Kidney (tissue), 14 donors: ENCODE results near the gene C11orf91. TPM values are rescaled to one million over a fixed set of nuclear protein-coding genes. Genes with fewer than 3 reads are reported as not detected.
"Not testable (repeated sequence)": the region's sequence is repeated elsewhere in the genome, so short reads cannot be mapped to it uniquely, and the experiment has no call there.

Experiments
- DNase-seq, 5 donors: peaks; one replicate each; pipeline ENCODE4 v3.0.0-alpha.2; 2013 to 2020
- FAIRE-seq: peaks from 2 replicates; lab custom pipeline; 2012; peaks lifted over from hg19 to GRCh38; lab: Jason Lieb, UNC
- H3K27ac ChIP-seq, 2 donors: one replicate each; pipeline ENCODE4 v1.7.0; 2013; ENCODE audit warnings: low read depth in 2 of 2, low read length in 2 of 2, inconsistent platforms in 1 of 2
- H3K27me3 ChIP-seq: one replicate; pipeline ENCODE4 v1.7.1; 2013; ENCODE audit warnings: low read length, inconsistent platforms; ENCODE audit not compliant: control insufficient read depth, insufficient read depth
- H3K36me3 ChIP-seq, 3 donors: one replicate each; pipeline versions ENCODE4 v1.7.0 to v1.7.1; 2013; ENCODE audit warnings: low read length in 3 of 3, control low read depth in 1 of 3, inconsistent platforms in 1 of 3; ENCODE audit not compliant: insufficient read depth in 3 of 3, control insufficient read depth in 2 of 3
- H3K4me1 ChIP-seq, 3 donors: one replicate each; pipeline versions ENCODE4 v1.7.0 to v1.7.1; 2013; ENCODE audit warnings: low read length in 3 of 3, inconsistent platforms in 1 of 3, low read depth in 1 of 3; ENCODE audit not compliant: control insufficient read depth in 2 of 3, insufficient read depth in 2 of 3
- H3K4me3 ChIP-seq, 3 donors: one replicate each; pipeline versions ENCODE4 v1.7.0 to v1.8.1; 2013; ENCODE audit warnings: low read length in 3 of 3, control low read depth in 1 of 3, inconsistent platforms in 1 of 3
- H3K9ac ChIP-seq, 3 donors: one replicate each; pipeline versions ENCODE4 v1.7.0 to v1.7.1; 2013; ENCODE audit warnings: low read length in 3 of 3, control low read depth in 1 of 3, inconsistent platforms in 1 of 3
- H3K9me3 ChIP-seq, 3 donors: one replicate each; pipeline versions ENCODE4 v1.7.0 to v1.7.1; 2013; ENCODE audit warnings: low read length in 3 of 3, control low read depth in 1 of 3, inconsistent platforms in 1 of 3; ENCODE audit not compliant: control insufficient read depth in 2 of 3, insufficient read depth in 1 of 3
- intact Hi-C: fragments of 100-400 bp; cut with DNase I; formaldehyde crosslinking; loops from one replicate; pipeline ENCODE4 v1.11.1; 2022
- polyA plus RNA-seq: library from polyadenylated mRNA; stranded (reverse); fragments of 350-450 nt; fragmentation: Illumina TruSeq; extraction: RNeasy Lipid Tissue Mini Kit (QIAGEN cat#74804); gene quantifications from one replicate; pipeline ENCODE4 v1.2.3, GENCODE V29; 2014; ENCODE audit warnings: low read depth, low replicate concordance; ENCODE audit not compliant: insufficient read depth
- total RNA-seq: library from RNA; stranded (reverse); fragmentation: NEBNext Ultra II Directional; extraction: Animal tissue kit (Norgen Biotek cat#: 25700); gene quantifications from one replicate; pipeline ENCODE4 v1.2.1, GENCODE V29; 2021
- TF ChIP-seq, protein P1 (sequence below): IDR thresholded peaks from 3 replicates; pipeline ENCODE4 v1.5.1; 2012; ENCODE audit warnings: mild to moderate bottlenecking, moderate library complexity, borderline replicate concordance; ENCODE audit not compliant: insufficient read depth; ENCODE audit errors: extremely low read depth
- donor health status: control.
- donor health status: control.
- donor health status: control.
- donor health status: control.
- donor health status: control.
- donor health status: DM: yes; HTN: yes; CAD: no.
- donor health status: Normal renal cell carcinoma (clear cell type).

The C11orf91 gene
- total and polyA plus RNA-seq, 2 donors from 2014 or later = not detected

DNA sequence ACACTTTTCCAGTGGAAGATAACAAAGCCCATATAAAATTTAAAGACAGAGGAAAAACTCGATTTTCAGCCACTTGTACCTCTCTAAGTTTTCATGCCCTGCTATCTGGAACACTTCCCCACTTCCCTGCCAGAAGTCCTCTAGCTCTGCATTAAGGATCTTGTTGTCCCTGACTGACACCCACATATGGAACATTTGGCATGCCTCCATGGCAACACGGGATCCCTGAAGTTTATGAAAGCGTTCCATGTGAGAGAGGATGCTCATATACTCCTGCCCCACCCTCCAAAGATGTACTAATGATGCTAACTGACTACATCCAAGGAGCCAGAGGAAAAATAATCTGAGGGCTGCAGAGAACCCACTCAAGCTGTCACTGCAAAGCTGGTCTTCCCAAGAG, 8.8 kb upstream of the C11orf91 start:
- no peak for FAIRE-seq
- TF ChIP-seq, protein P1, sequence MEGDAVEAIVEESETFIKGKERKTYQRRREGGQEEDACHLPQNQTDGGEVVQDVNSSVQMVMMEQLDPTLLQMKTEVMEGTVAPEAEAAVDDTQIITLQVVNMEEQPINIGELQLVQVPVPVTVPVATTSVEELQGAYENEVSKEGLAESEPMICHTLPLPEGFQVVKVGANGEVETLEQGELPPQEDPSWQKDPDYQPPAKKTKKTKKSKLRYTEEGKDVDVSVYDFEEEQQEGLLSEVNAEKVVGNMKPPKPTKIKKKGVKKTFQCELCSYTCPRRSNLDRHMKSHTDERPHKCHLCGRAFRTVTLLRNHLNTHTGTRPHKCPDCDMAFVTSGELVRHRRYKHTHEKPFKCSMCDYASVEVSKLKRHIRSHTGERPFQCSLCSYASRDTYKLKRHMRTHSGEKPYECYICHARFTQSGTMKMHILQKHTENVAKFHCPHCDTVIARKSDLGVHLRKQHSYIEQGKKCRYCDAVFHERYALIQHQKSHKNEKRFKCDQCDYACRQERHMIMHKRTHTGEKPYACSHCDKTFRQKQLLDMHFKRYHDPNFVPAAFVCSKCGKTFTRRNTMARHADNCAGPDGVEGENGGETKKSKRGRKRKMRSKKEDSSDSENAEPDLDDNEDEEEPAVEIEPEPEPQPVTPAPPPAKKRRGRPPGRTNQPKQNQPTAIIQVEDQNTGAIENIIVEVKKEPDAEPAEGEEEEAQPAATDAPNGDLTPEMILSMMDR = no peak
- H3K36me3 ChIP-seq = peaks cover 4 to 30% (median 23%) of the 10 kb centered on the region in 3 donors
- H3K9me3 ChIP-seq = no peaks in the 10 kb centered on the region
- H3K27me3 ChIP-seq = no peaks in the 10 kb centered on the region
- no peak overlapping the region for H3K4me3 ChIP-seq
- no peak for DNase-seq
- peaks cover 0 to 50% (median 12%) of the 10 kb centered on the region in 3 donors for H3K4me1 ChIP-seq
- H3K27ac ChIP-seq = no peak overlapping the region
- H3K9ac ChIP-seq = no peak overlapping the region
- intact Hi-C loops = no loop called here

DNA sequence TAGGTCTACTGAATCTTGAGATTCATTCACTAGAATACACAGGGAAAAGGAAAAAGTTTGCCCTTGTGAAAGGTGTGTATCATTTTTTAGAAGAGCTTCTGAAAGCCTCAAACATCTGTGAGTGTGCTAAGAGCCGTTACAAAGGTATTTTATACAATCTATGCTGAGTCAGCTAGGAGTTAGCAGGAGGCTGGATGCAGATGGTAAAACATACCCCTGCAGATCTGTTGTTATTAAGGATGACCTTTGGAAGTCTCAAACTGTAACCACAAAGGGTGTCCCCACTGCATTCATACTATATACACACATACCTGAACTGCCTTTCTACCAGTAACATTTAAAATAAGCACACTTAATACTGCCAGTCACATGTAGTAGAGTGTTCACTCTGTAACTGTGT, 8.4 kb upstream of the C11orf91 start:
- TF ChIP-seq, protein P1 = no peak
- no peak overlapping the region for H3K27ac ChIP-seq
- H3K36me3 ChIP-seq = peaks cover 4 to 30% (median 22%) of the 10 kb centered on the region in 3 donors

DNA sequence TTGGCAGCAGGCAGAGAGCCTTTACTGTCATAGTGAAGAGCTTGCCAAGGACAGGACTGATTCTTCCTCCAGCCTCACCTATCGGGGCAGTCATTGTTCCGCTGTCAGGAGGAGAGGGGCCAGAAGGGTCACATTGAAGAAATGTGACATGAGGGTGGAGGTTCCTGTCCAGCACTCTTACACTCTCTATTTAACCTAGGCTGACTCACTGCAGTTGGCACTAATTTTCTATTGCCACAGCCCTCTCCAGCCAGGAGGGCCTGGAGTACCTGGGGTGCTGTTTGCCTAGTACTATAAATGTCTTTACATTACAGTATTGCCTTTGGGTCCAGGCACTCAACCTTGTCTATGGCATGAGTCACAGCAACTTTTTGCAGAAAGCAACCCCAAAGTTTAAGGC, 7.2 kb upstream of the C11orf91 start:
- FAIRE-seq, H3K4me3 ChIP-seq, intact Hi-C loops, DNase-seq, H3K27me3 ChIP-seq, H3K9me3 ChIP-seq, H3K9ac ChIP-seq: not testable (repeated sequence)
- Histone ChIP-seq H3K36me3 (peaks cover 4 to 30% (median 18%) of the 10 kb centered on the region in 3 donors), H3K27ac (peak overlapping the region in 1 of 2 donors; percentile 56), H3K4me1 (peaks cover 0 to 53% (median 19%) of the 10 kb centered on the region in 3 donors)

More for the DNA sequence above, 8.4 kb upstream of the C11orf91 start:
- no peak for DNase-seq
- no peaks in the 10 kb centered on the region for H3K27me3 ChIP-seq
- intact Hi-C loops = no loop called here
- no peak overlapping the region for H3K4me3 ChIP-seq
- H3K4me1 ChIP-seq = peaks cover 0 to 53% (median 15%) of the 10 kb centered on the region in 3 donors
- FAIRE-seq = no peak
- H3K9ac ChIP-seq = no peak overlapping the region
- H3K9me3 ChIP-seq = no peaks in the 10 kb centered on the region

DNA sequence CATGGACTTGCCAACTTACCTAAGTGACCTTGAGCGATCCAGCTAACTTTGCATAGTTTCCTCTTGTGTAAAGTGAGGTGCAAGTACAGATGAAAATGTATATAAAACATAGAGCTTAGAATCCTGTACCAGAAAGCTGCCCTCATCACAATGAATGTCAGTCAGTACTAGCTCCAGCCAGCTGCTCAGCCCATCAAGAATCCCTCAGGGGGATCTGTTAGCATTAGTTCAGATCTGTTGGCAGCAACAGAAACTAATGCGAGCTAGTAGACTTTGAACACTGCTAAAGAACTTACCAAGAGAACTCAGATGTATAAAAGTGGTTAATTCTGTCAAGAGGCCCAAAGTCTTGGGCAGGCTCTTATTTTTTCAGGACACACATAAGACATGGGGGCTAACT, 6.3 kb upstream of the C11orf91 start:
- TF ChIP-seq, protein P1 = no peak
- Histone ChIP-seq H3K27me3 (no peaks in the 10 kb centered on the region), H3K9ac (no peak overlapping the region), H3K36me3 (peaks cover 0 to 30% (median 18%) of the 10 kb centered on the region in 3 donors), H3K27ac (peak overlapping the region; percentile 56), H3K4me1 (peaks cover 0 to 49% (median 20%) of the 10 kb centered on the region in 3 donors), H3K9me3 (no peaks in the 10 kb centered on the region), H3K4me3 (no peak overlapping the region)
- FAIRE-seq (no peak), DNase-seq (no peak)
- intact Hi-C loops = no loop called here
